K562 (cell line): ENCODE data around the gene RNF4. TPM values are rescaled to one million over a fixed set of nuclear protein-coding genes. Genes with fewer than 3 reads are reported as not detected.

Experiments
- CEBPG ChIP-seq, 3 experiments: fragments of 200-800 bp in 1 of 3; sonication (Bioruptor generic) in 1 of 3; sonication (generic) in 1 of 3; formaldehyde crosslinking in 1 of 3; IDR thresholded peaks in 2 of 3; conservative IDR thresholded peaks in 1 of 3; 2 replicates each; pipeline versions ENCODE4 v1.6.1 to v1.8.0; 2016 to 2022; ENCODE audit warnings: missing compliant biosample characterization in 2 of 3, missing genetic modification characterization in 2 of 3, mild to moderate bottlenecking in 1 of 3, missing genetic modification reagents in 1 of 3
- DIDO1 ChIP-seq: fragments of 450-650 bp; IDR thresholded peaks from 2 replicates; pipeline ENCODE4 v1.6.1; 2016; ENCODE audit warnings: low read depth, missing biosample characterization, missing genetic modification characterization
- GATAD2B ChIP-seq: fragments of 450-650 bp; IDR thresholded peaks from 2 replicates; pipeline ENCODE4 v1.6.1; 2017; ENCODE audit warnings: mild to moderate bottlenecking, borderline replicate concordance
- JUN ChIP-seq, 2 experiments: sonication (generic) in 1 of 2; formaldehyde crosslinking in 1 of 2; IDR thresholded peaks; 2 replicates each; pipeline versions ENCODE4 v1.6.1 to v1.8.0; 2012 to 2022; ENCODE audit warnings: borderline replicate concordance in 2 of 2, mild to moderate bottlenecking in 2 of 2, improper control_type of control experiment in 1 of 2, low read depth in 1 of 2, low read length in 1 of 2, missing genetic modification reagents in 1 of 2
- POLR2AphosphoS5 ChIP-seq: IDR thresholded peaks from 2 replicates; pipeline ENCODE4 v1.6.1; 2011; ENCODE audit warnings: mild to moderate bottlenecking, low read depth, low read length, moderate library complexity; ENCODE audit not compliant: control insufficient read depth, insufficient read depth
- RBM39 ChIP-seq: fragments of 200-400 bp; formaldehyde crosslinking; optimal IDR thresholded peaks from 2 replicates; pipeline ENCODE3; 2018; ENCODE audit warnings: low read depth, low read length
- RUNX1 ChIP-seq: sonication (generic); IDR thresholded peaks from 2 replicates; pipeline ENCODE4 v1.6.1; 2016; ENCODE audit warnings: antibody characterized with exemption, low read depth
- SREBF1 ChIP-seq: fragments of 150-350 bp; IDR thresholded peaks from 2 replicates; pipeline ENCODE4 v1.6.1; 2014; ENCODE audit warnings: antibody characterized with exemption, low read depth, low read length, borderline replicate concordance
- ZNF77 ChIP-seq: fragments of 250-450 bp; sonication (Bioruptor Pico); IDR thresholded peaks from 2 replicates; pipeline ENCODE4 v1.5.0; 2020
- polyA plus RNA-seq, 8 experiments: library from polyadenylated mRNA; depleted of rRNA in 4 of 8; stranded (reverse) in 5 of 8; unstranded in 3 of 8; fragments of >200 nt; fragmentation: Nextera tagmentation in 2 of 8; fragmentation: Illumina TruSeq in 1 of 8; extraction: Ambion mirVana in 2 of 8; extraction: Trizol in 1 of 8; gene quantifications; 2 replicates each; pipeline versions ENCODE4 v1.2.1 to v1.2.3, GENCODE V29; 2011 to 2014; ENCODE audit warnings: inconsistent platforms in 1 of 8, missing spikeins in 1 of 8
- total RNA-seq, 7 experiments: library from RNA; depleted of rRNA in 6 of 7; stranded (reverse); fragments of >200 nt in 6 of 7; fragmentation: Illumina TruSeq in 2 of 7; extraction: Trizol in 2 of 7; gene quantifications; 2 replicates each; pipeline versions ENCODE4 v1.2.1 to v1.2.3, GENCODE V29; 2011 to 2021; ENCODE audit warnings: low replicate concordance in 1 of 7
- TF ChIP-seq, protein P1 (sequence below), 2 experiments: IDR thresholded peaks in 1 of 2; conservative IDR thresholded peaks in 1 of 2; 2 replicates each; pipeline ENCODE4 v1.6.1; 2016; ENCODE audit warnings: low read depth in 2 of 2, mild to moderate bottlenecking in 1 of 2, missing compliant biosample characterization in 1 of 2, missing genetic modification characterization in 1 of 2, moderate library complexity in 1 of 2
- TF ChIP-seq, protein P2 (sequence below): fragments of 450-650 bp; IDR thresholded peaks from 2 replicates; pipeline ENCODE4 v1.7.0; 2016; ENCODE audit warnings: borderline replicate concordance
- TF ChIP-seq, protein P3 (sequence below), 2 experiments: fragments of 450-650 bp; IDR thresholded peaks; 2 replicates each; pipeline ENCODE4 v1.6.1; 2018; ENCODE audit warnings: mild to moderate bottlenecking in 2 of 2, low read depth in 1 of 2; ENCODE audit not compliant: partially characterized antibody in 2 of 2
- TF ChIP-seq, protein P4 (sequence below): fragments of 250-450 bp; sonication (Bioruptor Pico); IDR thresholded peaks from 2 replicates; pipeline ENCODE4 v1.4.0; 2020; ENCODE audit warnings: mild to moderate bottlenecking, moderate library complexity
- TF ChIP-seq, protein P5 (sequence below): fragments of 450-650 bp; IDR thresholded peaks from 2 replicates; pipeline ENCODE4 v1.6.1; 2016

Gene RNF4
- total and polyA plus RNA-seq, 9 of the 15 experiments (the other 6 are each of a cell fraction or from before 2014, with no cell fraction given) = 19.2 to 59.3 (median 44.8) TPM

DNA sequence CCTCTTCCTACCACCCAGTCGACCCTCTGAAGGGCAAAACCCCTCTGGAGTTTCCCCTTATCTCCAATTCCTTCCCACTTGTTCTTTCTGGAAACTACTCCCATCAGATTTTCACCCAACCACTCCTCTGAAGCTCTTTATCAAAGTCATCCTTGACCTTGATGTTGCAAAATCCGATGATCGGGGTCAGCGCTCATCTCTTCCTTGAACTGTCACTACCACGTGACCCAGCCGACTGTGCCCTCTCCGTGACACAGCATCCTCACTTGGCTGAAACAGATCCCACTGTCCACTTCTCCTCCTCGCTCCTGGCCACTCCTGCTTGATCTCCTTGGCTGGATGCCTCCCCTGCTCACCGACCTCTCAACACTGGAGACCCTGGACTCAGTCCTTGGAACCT is 49.1 kb upstream of the RNF4 start (continued):
- TF ChIP-seq, protein P1, sequence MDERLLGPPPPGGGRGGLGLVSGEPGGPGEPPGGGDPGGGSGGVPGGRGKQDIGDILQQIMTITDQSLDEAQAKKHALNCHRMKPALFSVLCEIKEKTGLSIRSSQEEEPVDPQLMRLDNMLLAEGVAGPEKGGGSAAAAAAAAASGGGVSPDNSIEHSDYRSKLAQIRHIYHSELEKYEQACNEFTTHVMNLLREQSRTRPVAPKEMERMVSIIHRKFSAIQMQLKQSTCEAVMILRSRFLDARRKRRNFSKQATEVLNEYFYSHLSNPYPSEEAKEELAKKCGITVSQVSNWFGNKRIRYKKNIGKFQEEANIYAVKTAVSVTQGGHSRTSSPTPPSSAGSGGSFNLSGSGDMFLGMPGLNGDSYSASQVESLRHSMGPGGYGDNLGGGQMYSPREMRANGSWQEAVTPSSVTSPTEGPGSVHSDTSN (CRISPR knock-in tag; IDR thresholded peaks at IDR 0.05; ENCODE audit: low read depth) = no peak
- TF ChIP-seq, protein P1 (tag; conservative IDR thresholded peaks at IDR 0.05; ENCODE audit: low read depth) = peak; percentile 80
- no peak for TF ChIP-seq RUNX1
- TF ChIP-seq, protein P2, sequence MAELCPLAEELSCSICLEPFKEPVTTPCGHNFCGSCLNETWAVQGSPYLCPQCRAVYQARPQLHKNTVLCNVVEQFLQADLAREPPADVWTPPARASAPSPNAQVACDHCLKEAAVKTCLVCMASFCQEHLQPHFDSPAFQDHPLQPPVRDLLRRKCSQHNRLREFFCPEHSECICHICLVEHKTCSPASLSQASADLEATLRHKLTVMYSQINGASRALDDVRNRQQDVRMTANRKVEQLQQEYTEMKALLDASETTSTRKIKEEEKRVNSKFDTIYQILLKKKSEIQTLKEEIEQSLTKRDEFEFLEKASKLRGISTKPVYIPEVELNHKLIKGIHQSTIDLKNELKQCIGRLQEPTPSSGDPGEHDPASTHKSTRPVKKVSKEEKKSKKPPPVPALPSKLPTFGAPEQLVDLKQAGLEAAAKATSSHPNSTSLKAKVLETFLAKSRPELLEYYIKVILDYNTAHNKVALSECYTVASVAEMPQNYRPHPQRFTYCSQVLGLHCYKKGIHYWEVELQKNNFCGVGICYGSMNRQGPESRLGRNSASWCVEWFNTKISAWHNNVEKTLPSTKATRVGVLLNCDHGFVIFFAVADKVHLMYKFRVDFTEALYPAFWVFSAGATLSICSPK = no peak
- TF ChIP-seq GATAD2B = no peak
- no peak for TF ChIP-seq POLR2AphosphoS5
- no peak for TF ChIP-seq JUN (IDR thresholded peaks at IDR 0.05; ENCODE audit: borderline replicate concordance, low read depth, low read length)
- TF ChIP-seq JUN (CRISPR knock-in tag; IDR thresholded peaks at IDR 0.05; ENCODE audit: borderline replicate concordance) = no peak
- TF ChIP-seq, protein P3, sequence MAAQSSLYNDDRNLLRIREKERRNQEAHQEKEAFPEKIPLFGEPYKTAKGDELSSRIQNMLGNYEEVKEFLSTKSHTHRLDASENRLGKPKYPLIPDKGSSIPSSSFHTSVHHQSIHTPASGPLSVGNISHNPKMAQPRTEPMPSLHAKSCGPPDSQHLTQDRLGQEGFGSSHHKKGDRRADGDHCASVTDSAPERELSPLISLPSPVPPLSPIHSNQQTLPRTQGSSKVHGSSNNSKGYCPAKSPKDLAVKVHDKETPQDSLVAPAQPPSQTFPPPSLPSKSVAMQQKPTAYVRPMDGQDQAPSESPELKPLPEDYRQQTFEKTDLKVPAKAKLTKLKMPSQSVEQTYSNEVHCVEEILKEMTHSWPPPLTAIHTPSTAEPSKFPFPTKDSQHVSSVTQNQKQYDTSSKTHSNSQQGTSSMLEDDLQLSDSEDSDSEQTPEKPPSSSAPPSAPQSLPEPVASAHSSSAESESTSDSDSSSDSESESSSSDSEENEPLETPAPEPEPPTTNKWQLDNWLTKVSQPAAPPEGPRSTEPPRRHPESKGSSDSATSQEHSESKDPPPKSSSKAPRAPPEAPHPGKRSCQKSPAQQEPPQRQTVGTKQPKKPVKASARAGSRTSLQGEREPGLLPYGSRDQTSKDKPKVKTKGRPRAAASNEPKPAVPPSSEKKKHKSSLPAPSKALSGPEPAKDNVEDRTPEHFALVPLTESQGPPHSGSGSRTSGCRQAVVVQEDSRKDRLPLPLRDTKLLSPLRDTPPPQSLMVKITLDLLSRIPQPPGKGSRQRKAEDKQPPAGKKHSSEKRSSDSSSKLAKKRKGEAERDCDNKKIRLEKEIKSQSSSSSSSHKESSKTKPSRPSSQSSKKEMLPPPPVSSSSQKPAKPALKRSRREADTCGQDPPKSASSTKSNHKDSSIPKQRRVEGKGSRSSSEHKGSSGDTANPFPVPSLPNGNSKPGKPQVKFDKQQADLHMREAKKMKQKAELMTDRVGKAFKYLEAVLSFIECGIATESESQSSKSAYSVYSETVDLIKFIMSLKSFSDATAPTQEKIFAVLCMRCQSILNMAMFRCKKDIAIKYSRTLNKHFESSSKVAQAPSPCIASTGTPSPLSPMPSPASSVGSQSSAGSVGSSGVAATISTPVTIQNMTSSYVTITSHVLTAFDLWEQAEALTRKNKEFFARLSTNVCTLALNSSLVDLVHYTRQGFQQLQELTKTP (IDR thresholded peaks at IDR 0.05; ENCODE audit: low read depth in 1 of 2, partially characterized antibody in 2 of 2) = peak in 1 of 2 experiments; percentile 37
- TF ChIP-seq SREBF1 = no peak
- TF ChIP-seq DIDO1 (tag) = no peak
- no peak for TF ChIP-seq RBM39
- TF ChIP-seq, protein P4, sequence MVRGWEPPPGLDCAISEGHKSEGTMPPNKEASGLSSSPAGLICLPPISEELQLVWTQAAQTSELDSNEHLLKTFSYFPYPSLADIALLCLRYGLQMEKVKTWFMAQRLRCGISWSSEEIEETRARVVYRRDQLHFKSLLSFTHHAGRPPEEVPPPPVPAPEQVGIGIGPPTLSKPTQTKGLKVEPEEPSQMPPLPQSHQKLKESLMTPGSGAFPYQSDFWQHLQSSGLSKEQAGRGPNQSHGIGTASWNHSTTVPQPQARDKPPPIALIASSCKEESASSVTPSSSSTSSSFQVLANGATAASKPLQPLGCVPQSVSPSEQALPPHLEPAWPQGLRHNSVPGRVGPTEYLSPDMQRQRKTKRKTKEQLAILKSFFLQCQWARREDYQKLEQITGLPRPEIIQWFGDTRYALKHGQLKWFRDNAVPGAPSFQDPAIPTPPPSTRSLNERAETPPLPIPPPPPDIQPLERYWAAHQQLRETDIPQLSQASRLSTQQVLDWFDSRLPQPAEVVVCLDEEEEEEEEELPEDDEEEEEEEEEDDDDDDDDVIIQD = no peak
- TF ChIP-seq ZNF77 (CRISPR knock-in tag) = no peak
- TF ChIP-seq CEBPG (CRISPR knock-in tag; IDR thresholded peaks at IDR 0.05) = no peak
- peak; percentile 39 to 68; a peak in 3 of 4 replicates for TF ChIP-seq CEBPG (tag; conservative IDR thresholded peaks at IDR 0.05 in 1 of 2, IDR thresholded peaks at IDR 0.05 in 1 of 2)
- TF ChIP-seq, protein P5, sequence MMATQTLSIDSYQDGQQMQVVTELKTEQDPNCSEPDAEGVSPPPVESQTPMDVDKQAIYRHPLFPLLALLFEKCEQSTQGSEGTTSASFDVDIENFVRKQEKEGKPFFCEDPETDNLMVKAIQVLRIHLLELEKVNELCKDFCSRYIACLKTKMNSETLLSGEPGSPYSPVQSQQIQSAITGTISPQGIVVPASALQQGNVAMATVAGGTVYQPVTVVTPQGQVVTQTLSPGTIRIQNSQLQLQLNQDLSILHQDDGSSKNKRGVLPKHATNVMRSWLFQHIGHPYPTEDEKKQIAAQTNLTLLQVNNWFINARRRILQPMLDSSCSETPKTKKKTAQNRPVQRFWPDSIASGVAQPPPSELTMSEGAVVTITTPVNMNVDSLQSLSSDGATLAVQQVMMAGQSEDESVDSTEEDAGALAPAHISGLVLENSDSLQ = peak; percentile 56
